T-cell (primary cell): ENCODE results near the gene PPARA. TPM values are rescaled to one million over a fixed set of nuclear protein-coding genes. Genes with fewer than 3 reads are reported as not detected.

ENCODE experiments used
- ATAC-seq, 4 experiments: fragments of 200-7000 bp in 3 of 4; fragments of 150-1000 bp in 1 of 4; cut with Tn5 transposase; replicated peaks in 1 of 4; 1 replicate in 3 of 4; 2 replicates in 1 of 4; pipeline ENCODE4 v1.10.0; 2021; ENCODE audit warnings: moderate library complexity in 3 of 4, mild to moderate bottlenecking in 2 of 4, moderate number of reproducible peaks in 1 of 4
- CTCF ChIA-PET, 2 donors: fragments of 300-600 bp; sonication (Branson Sonifier 250); formaldehyde crosslinking; loops; one replicate each; lab custom pipeline; 2022; ENCODE audit warnings: antibody characterized with exemption in 2 of 2; lab: Charles Lee
- POLR2A ChIA-PET, 2 donors: fragments of 300-600 bp; sonication (Branson Sonifier 250); formaldehyde crosslinking; loops; one replicate each; lab custom pipeline; 2022; ENCODE audit warnings: antibody characterized with exemption in 2 of 2; lab: Charles Lee
- DNase-seq, 35 experiments: peaks; one replicate each; pipeline versions ENCODE4 v3.0.0 to v3.0.0-alpha.2; 2013 to 2023
- H3K27ac ChIP-seq: one replicate; pipeline ENCODE4 v1.5.1; 2013; ENCODE audit warnings: low read length
- H3K27me3 ChIP-seq, 2 experiments: replicated peaks in 1 of 2; 1 replicate in 1 of 2; 2 replicates in 1 of 2; pipeline versions ENCODE4 v1.6.1 to v1.7.0; 2013; ENCODE audit warnings: low read length in 1 of 2, mixed read lengths in 1 of 2; ENCODE audit not compliant: control insufficient read depth in 2 of 2, insufficient read depth in 2 of 2; ENCODE audit errors: extremely low read depth in 1 of 2
- H3K36me3 ChIP-seq, 2 donors: 1 replicate in 1 of 2; 2 replicates in 1 of 2; pipeline versions ENCODE4 v1.6.1 to v1.7.0; 2013; ENCODE audit warnings: low read length in 1 of 2; ENCODE audit not compliant: control insufficient read depth in 2 of 2, insufficient read depth in 1 of 2; ENCODE audit errors: extremely low read depth in 1 of 2
- H3K4me1 ChIP-seq, 2 experiments: 1 replicate in 1 of 2; 2 replicates in 1 of 2; pipeline versions ENCODE4 v1.6.1 to v1.7.0; 2013; ENCODE audit warnings: low read length in 2 of 2, mixed read lengths in 1 of 2; ENCODE audit not compliant: insufficient read depth in 2 of 2, control insufficient read depth in 1 of 2; ENCODE audit errors: extremely low read depth in 1 of 2
- H3K4me3 ChIP-seq, 2 donors: 1 replicate in 1 of 2; 2 replicates in 1 of 2; pipeline versions ENCODE4 v1.5.1 to v1.7.0; 2013; ENCODE audit warnings: mild to moderate bottlenecking in 2 of 2, low read length in 1 of 2, moderate library complexity in 1 of 2; ENCODE audit not compliant: control insufficient read depth in 1 of 2; ENCODE audit errors: extremely low read depth in 1 of 2
- H3K9me3 ChIP-seq: 2 replicates; pipeline ENCODE4 v1.7.0; 2013
- H3K27ac Mint-ChIP-seq, 2 donors: one replicate each; pipeline ENCODE4 v1.8.0; 2020 to 2021; ENCODE audit warnings: mild to moderate bottlenecking in 2 of 2, mixed read lengths in 2 of 2
- H3K27me3 Mint-ChIP-seq, 2 donors: one replicate each; pipeline ENCODE4 v1.8.0; 2021 to 2022; ENCODE audit warnings: mixed read lengths in 2 of 2
- H3K36me3 Mint-ChIP-seq: one replicate; pipeline ENCODE4 v1.8.0; 2021; ENCODE audit warnings: mixed read lengths
- H3K4me1 Mint-ChIP-seq, 3 donors: one replicate each; pipeline ENCODE4 v1.8.0; 2020 to 2022; ENCODE audit warnings: mixed read lengths in 3 of 3, mild to moderate bottlenecking in 1 of 3
- H3K4me3 Mint-ChIP-seq, 3 donors: one replicate each; pipeline ENCODE4 v1.8.0; 2020 to 2022; ENCODE audit warnings: mild to moderate bottlenecking in 3 of 3, mixed read lengths in 3 of 3, moderate library complexity in 3 of 3
- H3K9me3 Mint-ChIP-seq, 3 donors: one replicate each; pipeline ENCODE4 v1.8.0; 2020 to 2022; ENCODE audit warnings: mixed read lengths in 3 of 3
- WGBS: methylation state at CpG from one replicate; pipeline ENCODE4 v1.1.5; 2013; ENCODE audit warnings: missing lambda C conversion rate; ENCODE audit not compliant: insufficient coverage; 5-methylcytosine and 5-hydroxymethylcytosine counted together
- total RNA-seq, 35 experiments: library from RNA in 6 of 35; stranded (reverse) in 6 of 35; fragments of 120-200 nt in 1 of 35; gene quantifications; one replicate each; pipeline versions ENCODE4 v1.2.1 to v1.2.4 and lab custom pipeline; 2013 to 2026

PPARA gene
- total RNA-seq, 5 donors from 2014 or later (not counting 1 experiment from before 2014, with no cell fraction given) = 11.0 to 22.2 (median 19.6) TPM

DNA sequence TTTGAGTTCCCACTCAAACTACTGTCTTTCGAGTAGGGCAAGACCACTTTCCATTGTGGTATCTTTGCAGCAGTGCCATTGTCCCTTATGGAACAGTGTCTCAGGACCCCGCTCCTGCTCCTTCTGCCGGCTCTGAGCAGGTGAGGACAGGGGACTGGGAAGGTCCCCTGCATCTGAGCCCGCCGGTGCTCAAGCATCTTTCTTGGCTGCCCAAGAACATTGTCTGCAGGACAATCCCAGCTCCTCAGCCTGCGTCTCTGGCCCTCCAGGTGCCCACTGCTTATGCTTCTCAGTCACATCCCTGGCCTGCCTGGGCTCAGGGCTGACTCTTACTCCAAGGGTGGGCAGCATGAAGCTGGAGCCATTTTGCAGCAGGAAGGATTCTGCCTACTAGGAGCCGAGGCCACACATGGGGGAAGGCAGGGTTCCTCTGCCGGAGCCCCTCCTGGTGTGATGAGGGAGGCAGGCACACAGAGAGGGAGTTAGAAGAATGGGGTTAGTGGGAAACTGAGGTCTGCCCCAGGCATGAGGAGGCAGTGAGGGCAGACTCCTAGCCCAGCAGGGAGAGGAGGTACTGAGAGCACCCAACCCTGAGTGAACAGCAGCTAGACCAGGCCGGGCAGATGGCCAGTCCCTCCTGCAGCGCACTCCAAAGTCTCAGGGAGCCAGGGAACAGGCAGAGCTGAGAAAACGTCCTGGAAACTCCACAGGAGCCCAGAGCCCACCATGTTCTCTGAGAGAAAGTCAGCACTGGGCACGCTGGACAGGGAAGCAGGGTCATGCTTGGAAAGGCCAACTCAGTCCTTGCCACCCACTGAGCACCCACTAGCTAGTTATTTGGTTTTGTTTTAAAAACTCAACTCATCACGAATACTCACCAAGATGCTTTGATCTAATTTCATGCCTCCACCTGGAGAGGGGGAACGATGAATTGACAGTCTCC lies 7.5 kb upstream of the PPARA start:
- Histone ChIP-seq H3K4me1 (no peaks in the 10 kb centered on the region), H3K27me3 (peaks cover 0 to 3% of the 10 kb centered on the region in 2 experiments), H3K9me3 (no peaks in the 10 kb centered on the region), H3K4me3 (no peak overlapping the region), H3K36me3 (no peaks in the 10 kb centered on the region), H3K27ac (no peak overlapping the region)
- CTCF ChIA-PET = no interaction called here
- Mint-ChIP-seq H3K4me3 (no peak overlapping the region), H3K27me3 (no peaks in the 10 kb centered on the region), H3K9me3 (no peaks in the 10 kb centered on the region), H3K36me3 (no peaks in the 10 kb centered on the region), H3K27ac (no peak overlapping the region), H3K4me1 (no peaks in the 10 kb centered on the region)
- ATAC-seq = no peak
- 80% methylated on average over 12 of the region's 14 CpGs for WGBS
- POLR2A ChIA-PET = no interaction called here
- no peak for DNase-seq

DNA sequence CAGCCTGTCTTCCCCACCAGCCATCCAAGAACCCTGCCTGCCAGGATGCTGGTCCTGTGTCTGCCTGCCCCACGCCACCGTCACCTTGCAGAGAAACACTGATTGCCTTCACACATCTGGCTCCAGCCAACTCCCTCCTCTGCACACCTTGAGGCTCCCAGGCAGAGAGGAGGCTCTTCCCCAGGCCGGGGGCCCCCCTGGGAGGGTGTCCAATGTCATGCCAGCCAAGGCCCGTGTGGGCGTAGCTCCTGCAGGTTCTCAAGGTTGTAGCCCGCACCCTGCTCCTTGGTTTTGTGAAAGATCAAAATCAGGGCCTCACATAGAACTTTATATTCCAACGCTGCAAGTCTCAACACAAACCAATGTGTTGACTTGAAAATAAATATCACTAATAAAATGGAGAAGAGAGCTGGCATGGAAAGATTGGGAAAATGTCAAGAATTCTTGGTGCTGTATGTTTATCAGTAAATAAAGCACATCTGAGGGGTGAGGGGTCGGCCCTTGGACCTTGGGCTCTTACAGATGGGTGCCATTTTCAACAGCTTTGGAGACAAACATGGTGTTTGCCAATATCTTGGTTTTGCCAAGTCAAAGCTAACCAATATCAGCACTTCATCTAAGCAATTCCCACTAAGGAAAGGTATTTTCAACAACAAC lies 6.7 kb upstream of the PPARA start:
- H3K4me1 Mint-ChIP-seq = peaks cover 0 to 2% (median under 1%) of the 10 kb centered on the region in 3 donors
- WGBS = 78% methylated on average over 3 of the region's 8 CpGs
- no peaks in the 10 kb centered on the region for H3K9me3 Mint-ChIP-seq
- no peaks in the 10 kb centered on the region for H3K4me1 ChIP-seq
- no peak overlapping the region for H3K4me3 Mint-ChIP-seq
- peaks cover 0 to 3% of the 10 kb centered on the region in 2 experiments for H3K27me3 ChIP-seq
- no peaks in the 10 kb centered on the region for H3K9me3 ChIP-seq
- POLR2A ChIA-PET = interaction anchor here in 1 of 2 donors (0.5 kb wide), 1 partner anchor 98 kb away, joined by 6 read pairs; no protein-coding TSS in a partner anchor
- H3K27ac ChIP-seq = no peak overlapping the region
- CTCF ChIA-PET = no interaction called here
- H3K36me3 Mint-ChIP-seq = no peaks in the 10 kb centered on the region
- no peak for DNase-seq
- no peaks in the 10 kb centered on the region for H3K27me3 Mint-ChIP-seq
- no peak overlapping the region for H3K4me3 ChIP-seq
- H3K36me3 ChIP-seq = no peaks in the 10 kb centered on the region
- ATAC-seq = no peak
- no peak overlapping the region for H3K27ac Mint-ChIP-seq

DNA sequence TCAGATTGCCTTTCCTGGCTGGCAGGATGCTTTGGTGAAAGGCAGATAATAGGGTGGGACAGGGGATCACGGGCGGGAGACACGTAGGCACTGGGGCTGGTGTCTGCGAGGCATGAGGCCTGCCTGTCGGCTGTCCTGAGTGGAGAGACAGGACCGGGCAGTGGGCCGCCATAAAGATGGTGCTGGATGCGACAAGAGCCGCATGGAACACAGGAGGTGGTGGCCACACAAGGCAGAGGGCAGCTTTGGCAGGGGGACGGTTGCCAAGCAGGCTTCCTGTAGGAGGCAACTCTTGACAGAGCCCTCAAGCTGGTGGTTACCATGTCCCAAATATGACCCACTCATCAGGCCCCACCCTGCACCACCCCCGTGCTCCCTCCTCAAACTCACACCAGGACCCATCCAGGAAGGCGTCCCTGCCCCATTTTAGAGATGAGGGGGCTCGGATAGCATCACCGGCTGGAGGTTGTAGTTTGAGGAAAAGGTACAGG lies 4.9 kb upstream of the PPARA start:
- Mint-ChIP-seq H3K9me3 (no peaks in the 10 kb centered on the region), H3K27me3 (no peaks in the 10 kb centered on the region), H3K4me1 (peaks cover 8 to 12% (median 8%) of the 10 kb centered on the region in 3 donors), H3K4me3 (no peak overlapping the region), H3K36me3 (no peaks in the 10 kb centered on the region), H3K27ac (no peak overlapping the region)
- H3K36me3 ChIP-seq = no peaks in the 10 kb centered on the region
- POLR2A ChIA-PET = no interaction called here
- ATAC-seq (no peak), DNase-seq (no peak)
- H3K4me3 ChIP-seq = no peak overlapping the region
- 95% methylated on average over 10 of the region's 14 CpGs for WGBS
- H3K27ac ChIP-seq = no peak overlapping the region
- H3K27me3 ChIP-seq = peaks cover 0 to 3% of the 10 kb centered on the region in 2 experiments
- H3K9me3 ChIP-seq = no peaks in the 10 kb centered on the region
- CTCF ChIA-PET = no interaction called here
- peaks cover 0 to 11% of the 10 kb centered on the region in 2 experiments for H3K4me1 ChIP-seq

DNA sequence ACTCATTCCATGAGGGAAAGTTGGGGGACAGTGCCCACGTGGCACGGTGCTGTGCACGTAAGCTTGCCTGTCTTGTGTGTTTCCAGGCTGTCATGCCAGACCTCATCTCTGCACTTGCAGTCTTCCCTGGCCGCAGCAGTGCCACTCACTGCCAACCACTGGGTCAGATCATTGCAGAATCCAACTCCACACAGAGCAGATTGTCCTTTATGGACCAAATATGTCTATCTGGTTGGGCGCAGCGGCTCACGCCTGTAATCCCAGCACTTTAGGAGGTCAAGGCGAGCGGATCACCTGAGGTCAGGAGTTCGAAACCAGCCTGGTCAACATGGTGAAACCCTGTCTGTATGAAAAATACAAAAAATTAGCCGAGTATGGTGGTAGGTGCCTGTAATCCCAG lies 4.4 kb upstream of the PPARA start:
- no peaks in the 10 kb centered on the region for H3K9me3 Mint-ChIP-seq
- ChIA-PET CTCF (no interaction called here), POLR2A (no interaction called here)
- WGBS = 92% methylated on average over 10 of the region's 11 CpGs
- H3K4me3 ChIP-seq = no peak overlapping the region
- H3K27me3 ChIP-seq = peaks cover 0 to 3% of the 10 kb centered on the region in 2 experiments
- no peak overlapping the region for H3K4me3 Mint-ChIP-seq
- H3K36me3 Mint-ChIP-seq = no peaks in the 10 kb centered on the region
- H3K9me3 ChIP-seq = no peaks in the 10 kb centered on the region
- H3K27ac Mint-ChIP-seq = no peak overlapping the region
- no peaks in the 10 kb centered on the region for H3K36me3 ChIP-seq
- no peaks in the 10 kb centered on the region for H3K27me3 Mint-ChIP-seq
- H3K4me1 ChIP-seq = peaks cover 0 to 12% of the 10 kb centered on the region in 2 experiments
- no peak overlapping the region for H3K27ac ChIP-seq
- no peak for ATAC-seq
- H3K4me1 Mint-ChIP-seq = peaks cover 8 to 12% (median 8%) of the 10 kb centered on the region in 3 donors
- no peak for DNase-seq

DNA sequence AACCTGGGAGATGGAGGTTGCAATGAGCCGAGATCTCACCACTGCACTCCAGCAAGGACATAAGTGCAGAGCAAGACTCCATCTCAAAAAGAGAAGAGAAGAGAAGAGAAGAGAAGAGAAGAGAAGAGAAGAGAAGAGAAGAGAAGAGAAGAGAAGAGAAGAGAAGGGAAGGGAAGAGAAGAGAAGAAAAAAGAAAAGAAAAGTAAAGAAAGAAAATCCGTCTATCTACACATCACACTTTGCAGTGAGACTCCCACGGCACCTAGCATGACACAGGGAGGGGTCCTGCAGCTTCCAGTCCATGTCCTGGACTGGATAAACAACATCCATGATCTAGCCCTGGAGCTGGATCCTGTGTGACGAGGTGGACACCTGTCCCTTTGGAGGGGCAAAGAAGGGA lies 4.0 kb upstream of the PPARA start:
- no peak overlapping the region for H3K4me3 Mint-ChIP-seq
- H3K36me3 Mint-ChIP-seq = no peaks in the 10 kb centered on the region
- POLR2A ChIA-PET = no interaction called here
- H3K4me1 ChIP-seq = peaks cover 0 to 15% of the 10 kb centered on the region in 2 experiments
- WGBS = 45% methylated on average over 1 of the region's 4 CpGs
- H3K36me3 ChIP-seq = no peaks in the 10 kb centered on the region
- DNase-seq (no peak), ATAC-seq (no peak)
- peaks cover 8 to 12% (median 8%) of the 10 kb centered on the region in 3 donors for H3K4me1 Mint-ChIP-seq
- H3K9me3 ChIP-seq = no peaks in the 10 kb centered on the region
- H3K27ac ChIP-seq = no peak overlapping the region
- H3K27me3 Mint-ChIP-seq = no peaks in the 10 kb centered on the region
- peaks cover 0 to 3% of the 10 kb centered on the region in 2 experiments for H3K27me3 ChIP-seq
- no peaks in the 10 kb centered on the region for H3K9me3 Mint-ChIP-seq
- H3K4me3 ChIP-seq = no peak overlapping the region
- CTCF ChIA-PET = interaction anchor here in 1 of 2 donors (0.7 kb wide), 1 partner anchor 56 kb away, joined by 3 read pairs; no protein-coding TSS in a partner anchor
- peak overlapping the region; percentile 42 to 50 for H3K27ac Mint-ChIP-seq

DNA sequence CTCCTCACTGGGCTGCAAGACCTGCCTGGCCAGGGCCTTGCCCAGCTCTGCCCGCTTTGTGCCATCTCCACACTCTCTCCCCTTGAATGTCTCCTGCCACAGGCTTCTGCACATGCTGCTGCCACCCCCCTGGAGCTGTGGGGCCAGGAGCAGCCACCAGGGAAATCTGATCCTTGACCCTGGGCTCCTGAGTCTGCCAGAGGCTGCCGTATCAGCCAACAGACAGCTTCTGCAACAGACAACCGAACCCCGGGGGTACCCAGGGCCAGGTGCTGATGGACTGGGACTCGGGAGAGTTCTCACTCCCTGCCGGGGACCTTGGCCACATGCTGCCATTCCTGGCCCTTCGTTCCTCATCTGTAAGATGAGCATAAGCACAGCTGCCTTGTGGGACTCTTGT lies 3.3 kb upstream of the PPARA start:
- no peaks in the 10 kb centered on the region for H3K9me3 ChIP-seq
- no peak for ATAC-seq
- Mint-ChIP-seq H3K36me3 (no peaks in the 10 kb centered on the region), H3K27me3 (no peaks in the 10 kb centered on the region), H3K4me1 (peaks cover 12 to 14% (median 14%) of the 10 kb centered on the region in 3 donors), H3K9me3 (no peaks in the 10 kb centered on the region), H3K27ac (peak overlapping the region in 1 of 2 donors; percentile 42), H3K4me3 (no peak overlapping the region)
- 91% methylated on average over 7 of the region's 7 CpGs for WGBS
- no peaks in the 10 kb centered on the region for H3K36me3 ChIP-seq
- CTCF ChIA-PET = no interaction called here
- peaks cover 0 to 3% of the 10 kb centered on the region in 2 experiments for H3K27me3 ChIP-seq
- DNase-seq = no peak
- no peak overlapping the region for H3K4me3 ChIP-seq
- H3K27ac ChIP-seq = no peak overlapping the region
- H3K4me1 ChIP-seq = peaks cover 4 to 22% of the 10 kb centered on the region in 2 experiments
- POLR2A ChIA-PET = no interaction called here
